ENCODE data around the gene PABPN1.

PABPN1 gene

GRCh38 chr14:23299211-23299957 is 21.9 kb upstream of the PABPN1 start:
- no peaks in the 10 kb centered on the region for H3K36me3 ChIP-seq (replicated peaks; ENCODE audit: insufficient read depth, low read length)
- H3K27me3 ChIP-seq (replicated peaks; ENCODE audit: insufficient read depth, low read length): no peaks in the 10 kb centered on the region
- no peak overlapping the region for H3K9ac ChIP-seq (ENCODE audit: low read length)
- TF ChIP-seq CTCF (IDR thresholded peaks at IDR 0.05; ENCODE audit: low read length) (peak; percentile 22; the same call in 1 of the 2 replicates), EZH2phosphoT487 (IDR thresholded peaks at IDR 0.05; ENCODE audit: low read length) (no peak), EZH2 (optimal IDR thresholded peaks at IDR 0.05; ENCODE audit: low read depth, low read length) (no peak)
- DNase-seq: no peak
- H3K4me2 ChIP-seq (ENCODE audit: low read depth, low read length): no peak overlapping the region
- no peak overlapping the region for H3K27ac ChIP-seq (ENCODE audit: low read length)
- no peak overlapping the region for H3K4me3 ChIP-seq (ENCODE audit: low read length)
- H3K9me2 ChIP-seq (replicated peaks; ENCODE audit: insufficient read depth, low read length): no peaks in the 10 kb centered on the region
- H3K9me3 ChIP-seq (replicated peaks; ENCODE audit: insufficient read depth, low read length): no peaks in the 10 kb centered on the region
- peaks cover 5% of the 10 kb centered on the region; the same call in 1 of the 2 replicates for H3K79me2 ChIP-seq (ENCODE audit: low read length)
- peaks cover 8% of the 10 kb centered on the region for H3F3A ChIP-seq (ENCODE audit: insufficient read depth, low read length)
- no peak overlapping the region for H2AFZ ChIP-seq (ENCODE audit: low read length)
- H4K20me1 ChIP-seq (ENCODE audit: insufficient read depth, low read length): no peaks in the 10 kb centered on the region
- no peaks in the 10 kb centered on the region for H3K4me1 ChIP-seq (ENCODE audit: low read length)

DNA sequence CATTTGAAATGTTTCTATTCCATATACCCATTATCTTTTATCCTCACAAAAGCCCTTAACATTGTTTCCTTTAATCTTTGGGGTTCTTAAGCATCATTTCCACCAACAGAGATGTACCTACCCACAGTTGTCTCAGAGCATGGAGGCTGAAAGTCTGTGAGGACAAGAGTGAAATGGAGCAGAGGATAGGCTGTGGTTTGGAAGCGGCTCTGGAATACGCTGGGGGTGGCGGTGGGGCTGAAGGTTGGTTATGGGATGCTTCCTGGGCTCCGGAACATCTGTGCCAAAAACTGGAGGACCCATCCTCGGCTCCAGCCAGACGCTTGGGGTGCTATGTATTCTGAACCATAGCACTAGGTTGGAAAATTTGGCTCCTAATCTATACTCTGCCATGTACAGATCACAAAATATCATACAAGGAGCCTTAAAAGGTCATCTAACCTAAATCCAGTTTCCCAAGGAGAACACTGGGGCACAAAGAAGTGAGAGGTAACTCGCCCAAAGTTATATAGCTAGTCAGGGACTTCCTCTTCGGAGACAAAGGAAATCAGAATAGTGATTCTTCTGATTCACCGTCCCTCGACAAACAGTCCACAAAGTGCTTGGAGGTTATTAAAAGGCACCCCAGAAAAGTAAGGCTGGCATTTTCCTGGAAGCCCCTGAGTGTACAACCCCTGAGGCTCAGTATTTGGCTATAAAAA is 21.1 kb upstream of the PABPN1 start:
- Histone ChIP-seq H3K9ac (ENCODE audit: low read length) (peak overlapping the region; percentile 82; the same call in 1 of the 2 replicates), H3K27me3 (replicated peaks; ENCODE audit: insufficient read depth, low read length) (no peaks in the 10 kb centered on the region), H3K9me2 (replicated peaks; ENCODE audit: insufficient read depth, low read length) (no peaks in the 10 kb centered on the region), H4K20me1 (ENCODE audit: insufficient read depth, low read length) (no peaks in the 10 kb centered on the region), H3F3A (ENCODE audit: insufficient read depth, low read length) (peaks cover 8% of the 10 kb centered on the region), H3K4me2 (ENCODE audit: low read depth, low read length) (peak overlapping the region; percentile 77), H3K27ac (ENCODE audit: low read length) (peak overlapping the region; percentile 44; the same call in 1 of the 2 replicates), H3K79me2 (ENCODE audit: low read length) (peaks cover 5% of the 10 kb centered on the region; the same call in 1 of the 2 replicates), H3K4me1 (ENCODE audit: low read length) (no peaks in the 10 kb centered on the region), H3K36me3 (replicated peaks; ENCODE audit: insufficient read depth, low read length) (no peaks in the 10 kb centered on the region), H3K9me3 (replicated peaks; ENCODE audit: insufficient read depth, low read length) (no peaks in the 10 kb centered on the region), H3K4me3 (ENCODE audit: low read length) (peak overlapping the region; percentile 72), H2AFZ (ENCODE audit: low read length) (no peak overlapping the region)
- TF ChIP-seq EZH2phosphoT487 (IDR thresholded peaks at IDR 0.05; ENCODE audit: low read length) (no peak), CTCF (IDR thresholded peaks at IDR 0.05; ENCODE audit: low read length) (no peak), EZH2 (optimal IDR thresholded peaks at IDR 0.05; ENCODE audit: low read depth, low read length) (no peak)
- DNase-seq: no peak

- no peak for TF ChIP-seq CTCF (IDR thresholded peaks at IDR 0.05; ENCODE audit: low read length)
- TF ChIP-seq EZH2 (optimal IDR thresholded peaks at IDR 0.05; ENCODE audit: low read depth, low read length): no peak
- no peak for TF ChIP-seq EZH2phosphoT487 (IDR thresholded peaks at IDR 0.05; ENCODE audit: low read length)
- no peak for DNase-seq
- Histone ChIP-seq H2AFZ (ENCODE audit: low read length) (peak overlapping the region; percentile 34; the same call in 1 of the 2 replicates), H3K4me1 (ENCODE audit: low read length) (no peaks in the 10 kb centered on the region), H3K4me3 (ENCODE audit: low read length) (peak overlapping the region; percentile 72), H3K36me3 (replicated peaks; ENCODE audit: insufficient read depth, low read length) (no peaks in the 10 kb centered on the region), H3K79me2 (ENCODE audit: low read length) (peaks cover 5% of the 10 kb centered on the region; the same call in 1 of the 2 replicates), H4K20me1 (ENCODE audit: insufficient read depth, low read length) (no peaks in the 10 kb centered on the region), H3K9me3 (replicated peaks; ENCODE audit: insufficient read depth, low read length) (no peaks in the 10 kb centered on the region), H3K4me2 (ENCODE audit: low read depth, low read length) (peak overlapping the region; percentile 77), H3K27me3 (replicated peaks; ENCODE audit: insufficient read depth, low read length) (no peaks in the 10 kb centered on the region), H3K9me2 (replicated peaks; ENCODE audit: insufficient read depth, low read length) (no peaks in the 10 kb centered on the region), H3K27ac (ENCODE audit: low read length) (peak overlapping the region; percentile 44; the same call in 1 of the 2 replicates), H3K9ac (ENCODE audit: low read length) (peak overlapping the region; percentile 82), H3F3A (ENCODE audit: insufficient read depth, low read length) (peaks cover 8% of the 10 kb centered on the region)
Observed at GRCh38 chr14:23300687-23301223, 20.5 kb upstream of the PABPN1 start.
